GM11168 (cell line): ENCODE results near the gene FANCB.

Source experiments
- in situ Hi-C: fragments of 300-500 bp; cut with MboI; formaldehyde crosslinking; loops from one replicate; pipeline ENCODE4 v1.12.0; 2022; ENCODE audit warnings: low sequenced_read_pairs; ENCODE audit not compliant: unreplicated experiment

Gene FANCB

GRCh38 chrX:14872851-14873675 is at the start of gene FANCB, which contains the start of gene MOSPD2:
Gene FANCB, minus strand, starts transcription at chrX:14873069. Its CDS starts 7,559 bp downstream, at chrX:14865510.
Gene MOSPD2, plus strand, starts transcription at chrX:14873421. Its CDS starts 108 bp downstream, at chrX:14873529.
- in situ Hi-C loops: no loop called here

GRCh38 chrX:14922437-14922836 is 49.6 kb upstream of the FANCB start:
- in situ Hi-C loops: no loop called here

GRCh38 chrX:14920196-14920595 is 47.3 kb upstream of the FANCB start:
- in situ Hi-C loops: no loop called here

GRCh38 chrX:14919407-14919806 is 46.5 kb upstream of the FANCB start:
- in situ Hi-C loops: no loop called here

GRCh38 chrX:14916017-14916674 is 43.3 kb upstream of the FANCB start:
- in situ Hi-C loops: no loop called here

- in situ Hi-C loops: no loop called here
These were observed 42.7 kb upstream of the FANCB start for GRCh38 chrX:14915596-14915995.

- in situ Hi-C loops: no loop called here
These were observed 40.4 kb upstream of the FANCB start for GRCh38 chrX:14913241-14913640.

GRCh38 chrX:14903891-14904290 is 31.0 kb upstream of the FANCB start:
- in situ Hi-C loops: no loop called here

- in situ Hi-C loops: no loop called here
These were observed 29.7 kb upstream of the FANCB start for GRCh38 chrX:14902537-14902936.

GRCh38 chrX:14899607-14900006 is 26.7 kb upstream of the FANCB start:
- in situ Hi-C loops: no loop called here

- in situ Hi-C loops: no loop called here
These were observed 24.2 kb upstream of the FANCB start for GRCh38 chrX:14897042-14897441.

GRCh38 chrX:14896273-14896672 is 23.4 kb upstream of the FANCB start:
- in situ Hi-C loops: no loop called here

GRCh38 chrX:14886252-14886651 is 13.4 kb upstream of the FANCB start:
- in situ Hi-C loops: no loop called here

GRCh38 chrX:14884714-14885113 is 11.8 kb upstream of the FANCB start:
- in situ Hi-C loops: no loop called here

- in situ Hi-C loops: no loop called here
These were observed 11.0 kb upstream of the FANCB start for GRCh38 chrX:14883826-14884225.

GRCh38 chrX:14875624-14876023 is 2.8 kb upstream of the FANCB start:
- in situ Hi-C loops: no loop called here

- in situ Hi-C loops: no loop called here
These were observed 794 bp upstream of the FANCB start for GRCh38 chrX:14873676-14874049.

GRCh38 chrX:14872355-14872754 is 514 bp downstream of the FANCB start:
- in situ Hi-C loops: no loop called here

GRCh38 chrX:14871767-14872166 is 1.1 kb downstream of the FANCB start:
- in situ Hi-C loops: no loop called here

GRCh38 chrX:14865201-14865600 is 7.7 kb downstream of the FANCB start:
- in situ Hi-C loops: no loop called here

GRCh38 chrX:14864631-14865030 is 8.2 kb downstream of the FANCB start:
- in situ Hi-C loops: no loop called here

GRCh38 chrX:14851526-14851925 is 21.3 kb downstream of the FANCB start:
- in situ Hi-C loops: no loop called here
